GM13977 (cell line): ENCODE data around the gene NCOR2.
A peak's percentile ranks its signal among the peaks of the same experiment; 100 is the strongest.

Experiments used
- DNase-seq: peaks from one replicate; pipeline ENCODE4 v3.0.0; 2012; ENCODE audit warnings: low spot score
- CTCF ChIP-seq: IDR thresholded peaks from 2 replicates; pipeline ENCODE4 v1.5.1; 2012; ENCODE audit warnings: mild to moderate bottlenecking, control low read depth; ENCODE audit not compliant: insufficient read depth; ENCODE audit errors: extremely low read depth, missing control alignments
- in situ Hi-C: fragments of 300-500 bp; cut with MboI; formaldehyde crosslinking; loops from one replicate; pipeline ENCODE4 v1.12.0; 2022; ENCODE audit warnings: low sequenced_read_pairs, low pct_unique_long_range_greater_than_20kb, mixed read lengths, inconsistent platforms; ENCODE audit not compliant: unreplicated experiment

NCOR2 gene

GRCh38 chr12:124569375-124570148 lies 2.1 kb upstream of the NCOR2 start:
- in situ Hi-C loops, result no loop called here
- no peak for DNase-seq

GRCh38 chr12:124568431-124569374 lies 1.3 kb upstream of the NCOR2 start:
- TF ChIP-seq CTCF, result peak; percentile 36
- DNase-seq, result peak; percentile 76
- in situ Hi-C loops, result no loop called here

More at GRCh38 chr12:124569375-124570148, 2.1 kb upstream of the NCOR2 start:
- no peak for TF ChIP-seq CTCF

GRCh38 chr12:124567673-124568373 lies 411 bp upstream of the NCOR2 start:
- in situ Hi-C loops, result no loop called here
- peak; percentile 96 for DNase-seq
- no peak for TF ChIP-seq CTCF

- in situ Hi-C loops, result no loop called here
- TF ChIP-seq CTCF, result peak; percentile 17
- DNase-seq, result peak; percentile 83
These were observed 1.0 kb downstream of the NCOR2 start for GRCh38 chr12:124566161-124566996.

GRCh38 chr12:124565656-124566160 lies 1.7 kb downstream of the NCOR2 start:
- DNase-seq, result peak; percentile 57
- in situ Hi-C loops, result no loop called here
- no peak for TF ChIP-seq CTCF
